GM12878 (cell line): Measurements from ENCODE around the gene ELL. TPM values are rescaled to one million over a fixed set of nuclear protein-coding genes. Genes with fewer than 3 reads are reported as not detected.

ENCODE experiments used
- EP300 ChIP-seq, 2 experiments: fragments of 150-350 bp in 1 of 2; IDR thresholded peaks; 2 replicates each; pipeline ENCODE4 v1.6.1; 2011 to 2012; ENCODE audit warnings: low read depth in 2 of 2, low read length in 2 of 2, borderline replicate concordance in 1 of 2, improper control_type of control experiment in 1 of 2, inconsistent platforms in 1 of 2; ENCODE audit not compliant: control insufficient read depth in 1 of 2
- GABPA ChIP-seq: IDR thresholded peaks from 2 replicates; pipeline ENCODE4 v1.6.1; 2014; ENCODE audit warnings: antibody characterized with exemption, low read depth, mild to moderate bottlenecking, inconsistent platforms
- MEF2A ChIP-seq: IDR thresholded peaks from 2 replicates; pipeline ENCODE4 v1.6.1; 2011; ENCODE audit warnings: low read depth, mild to moderate bottlenecking, low read length, moderate library complexity; ENCODE audit not compliant: insufficient read depth
- NFXL1 ChIP-seq: fragments of 450-650 bp; IDR thresholded peaks from 2 replicates; pipeline ENCODE4 v1.6.1; 2017; ENCODE audit warnings: antibody characterized with exemption, mild to moderate bottlenecking, borderline replicate concordance
- STAT1 ChIP-seq: fragments of 450-650 bp; conservative IDR thresholded peaks from 2 replicates; pipeline ENCODE4 v1.6.1; 2014; ENCODE audit warnings: antibody characterized with exemption, mild to moderate bottlenecking
- ZNF687 ChIP-seq: fragments of 450-650 bp; IDR thresholded peaks from 2 replicates; pipeline ENCODE4 v1.6.1; 2017; ENCODE audit warnings: mild to moderate bottlenecking, moderate library complexity
- polyA plus RNA-seq, 11 experiments: library from polyadenylated mRNA; depleted of rRNA in 4 of 11; unstranded in 6 of 11; stranded (reverse) in 5 of 11; fragments of >200 nt; fragmentation: Nextera tagmentation in 4 of 11; fragmentation: Illumina TruSeq in 1 of 11; extraction: Ambion mirVana in 4 of 11; extraction: Trizol in 1 of 11; gene quantifications; 1 replicate in 1 of 11; 2 replicates in 10 of 11; pipeline versions ENCODE4 v1.2.1 to v1.2.3, GENCODE V29; 2011 to 2016; ENCODE audit warnings: inconsistent platforms in 2 of 11, missing spikeins in 2 of 11, low read depth in 1 of 11
- total RNA-seq, 4 experiments: library from RNA; depleted of rRNA in 3 of 4; stranded (reverse); fragments of >200 nt in 3 of 4; fragmentation: Illumina TruSeq in 1 of 4; extraction: Trizol in 1 of 4; gene quantifications; 2 replicates each; pipeline versions ENCODE4 v1.2.1 to v1.2.3, GENCODE V29; 2013 to 2021

Gene ELL
- total and polyA plus RNA-seq, 10 of the 15 experiments (the other 5 are each of a cell fraction or from before 2014, with no cell fraction given), result 0.91 to 25.0 (median 9.1) TPM

- TF ChIP-seq ZNF687 (no peak), NFXL1 (no peak), EP300 (IDR thresholded peaks at IDR 0.05; ENCODE audit: borderline replicate concordance in 1 of 2, control insufficient read depth in 1 of 2, low read depth in 2 of 2, low read length in 2 of 2) (no peak), MEF2A (no peak), GABPA (no peak), STAT1 (no peak)
- TF ChIP-seq, all 136 proteins: peak for 4
These were observed 103.8 kb downstream of the ELL start (continued) for GRCh38 chr19:18418029-18418482.
